Osteoblast (primary cell): ENCODE data around the gene MEIOSIN. TPM values are rescaled to one million over a fixed set of nuclear protein-coding genes. Genes with fewer than 3 reads are reported as not detected.
"Not testable (repeated sequence)": the region's sequence is repeated elsewhere in the genome, so short reads cannot be mapped to it uniquely, and the experiment has no call there.

Experiments used
- DNase-seq: peaks from one replicate; pipeline ENCODE4 v3.0.0; 2011; ENCODE audit warnings: low spot score, mixed read lengths; ENCODE audit not compliant: insufficient read length; ENCODE audit errors: missing footprints
- H2AFZ ChIP-seq: 2 replicates; pipeline ENCODE4 v1.6.0; 2011; ENCODE audit warnings: mild to moderate bottlenecking, low read length
- H3K27ac ChIP-seq: 2 replicates; pipeline ENCODE4 v1.5.1; 2011; ENCODE audit warnings: mild to moderate bottlenecking, low read depth, low read length, moderate library complexity
- H3K27me3 ChIP-seq: 2 replicates; pipeline ENCODE4 v1.6.0; 2012; ENCODE audit warnings: mild to moderate bottlenecking, control low read depth, inconsistent platforms, low read length, moderate library complexity; ENCODE audit not compliant: insufficient read depth
- H3K36me3 ChIP-seq: 2 replicates; pipeline ENCODE4 v1.5.1; 2011; ENCODE audit warnings: mild to moderate bottlenecking, low read length, control low read depth, moderate library complexity; ENCODE audit not compliant: insufficient read depth
- H3K4me1 ChIP-seq: 2 replicates; pipeline ENCODE4 v1.5.1; 2011; ENCODE audit warnings: mild to moderate bottlenecking, low read length, control low read depth, moderate library complexity; ENCODE audit not compliant: insufficient read depth
- H3K4me2 ChIP-seq: 2 replicates; pipeline ENCODE4 v1.6.0; 2011; ENCODE audit warnings: mild to moderate bottlenecking, low read length; ENCODE audit not compliant: insufficient read depth
- H3K4me3 ChIP-seq: fragments of 200-600 bp; sonication (generic); 3 replicates; pipeline ENCODE4 v1.5.1; 2012; ENCODE audit warnings: mild to moderate bottlenecking, low read length, inconsistent platforms; ENCODE audit not compliant: insufficient read depth
- H3K79me2 ChIP-seq: 2 replicates; pipeline ENCODE4 v1.6.0; 2012; ENCODE audit warnings: mild to moderate bottlenecking, low read length, control low read depth, inconsistent platforms; ENCODE audit not compliant: insufficient read depth
- H3K9me3 ChIP-seq: 2 replicates; pipeline ENCODE4 v1.5.1; 2011; ENCODE audit warnings: low read depth, low read length, control low read depth
- H4K20me1 ChIP-seq: 2 replicates; pipeline ENCODE4 v1.6.0; 2012; ENCODE audit warnings: mild to moderate bottlenecking, low read length, control low read depth; ENCODE audit not compliant: insufficient read depth
- total RNA-seq: library from RNA; depleted of rRNA; stranded (reverse); fragments of >200 nt; gene quantifications from 2 replicates; pipeline ENCODE4 v1.2.3, GENCODE V29; 2012
- TF ChIP-seq, protein P1 (sequence below): IDR thresholded peaks from 2 replicates; pipeline ENCODE4 v1.5.1; 2011; ENCODE audit warnings: mild to moderate bottlenecking, low read depth, low read length, moderate library complexity; ENCODE audit errors: extremely low read depth

The MEIOSIN gene
- total RNA-seq, 1 donor = not detected

- Histone ChIP-seq H3K9me3 (no peaks in the 10 kb centered on the region), H3K79me2 (no peaks in the 10 kb centered on the region), H3K27me3 (peaks cover 5% of the 10 kb centered on the region), H3K4me2 (no peak overlapping the region), H4K20me1 (no peaks in the 10 kb centered on the region), H3K4me1 (no peaks in the 10 kb centered on the region), H3K4me3 (no peak overlapping the region), H2AFZ (no peak overlapping the region), H3K36me3 (no peaks in the 10 kb centered on the region), H3K27ac (no peak overlapping the region)
- TF ChIP-seq, protein P1, sequence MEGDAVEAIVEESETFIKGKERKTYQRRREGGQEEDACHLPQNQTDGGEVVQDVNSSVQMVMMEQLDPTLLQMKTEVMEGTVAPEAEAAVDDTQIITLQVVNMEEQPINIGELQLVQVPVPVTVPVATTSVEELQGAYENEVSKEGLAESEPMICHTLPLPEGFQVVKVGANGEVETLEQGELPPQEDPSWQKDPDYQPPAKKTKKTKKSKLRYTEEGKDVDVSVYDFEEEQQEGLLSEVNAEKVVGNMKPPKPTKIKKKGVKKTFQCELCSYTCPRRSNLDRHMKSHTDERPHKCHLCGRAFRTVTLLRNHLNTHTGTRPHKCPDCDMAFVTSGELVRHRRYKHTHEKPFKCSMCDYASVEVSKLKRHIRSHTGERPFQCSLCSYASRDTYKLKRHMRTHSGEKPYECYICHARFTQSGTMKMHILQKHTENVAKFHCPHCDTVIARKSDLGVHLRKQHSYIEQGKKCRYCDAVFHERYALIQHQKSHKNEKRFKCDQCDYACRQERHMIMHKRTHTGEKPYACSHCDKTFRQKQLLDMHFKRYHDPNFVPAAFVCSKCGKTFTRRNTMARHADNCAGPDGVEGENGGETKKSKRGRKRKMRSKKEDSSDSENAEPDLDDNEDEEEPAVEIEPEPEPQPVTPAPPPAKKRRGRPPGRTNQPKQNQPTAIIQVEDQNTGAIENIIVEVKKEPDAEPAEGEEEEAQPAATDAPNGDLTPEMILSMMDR = no peak
- DNase-seq = no peak
Observed at GRCh38 chr19:45742969-45743368, 9.7 kb downstream of the MEIOSIN start.

- Histone ChIP-seq H3K4me1 (no peaks in the 10 kb centered on the region), H3K36me3 (no peaks in the 10 kb centered on the region), H3K4me2 (no peak overlapping the region), H4K20me1 (no peaks in the 10 kb centered on the region), H3K4me3 (no peak overlapping the region), H2AFZ (no peak overlapping the region), H3K27me3 (peaks cover 5% of the 10 kb centered on the region), H3K79me2 (no peaks in the 10 kb centered on the region), H3K27ac (no peak overlapping the region), H3K9me3 (no peaks in the 10 kb centered on the region)
- TF ChIP-seq, protein P1 = no peak
- DNase-seq = no peak
Observed at GRCh38 chr19:45745606-45746005, 12.4 kb downstream of the MEIOSIN start.

DNA sequence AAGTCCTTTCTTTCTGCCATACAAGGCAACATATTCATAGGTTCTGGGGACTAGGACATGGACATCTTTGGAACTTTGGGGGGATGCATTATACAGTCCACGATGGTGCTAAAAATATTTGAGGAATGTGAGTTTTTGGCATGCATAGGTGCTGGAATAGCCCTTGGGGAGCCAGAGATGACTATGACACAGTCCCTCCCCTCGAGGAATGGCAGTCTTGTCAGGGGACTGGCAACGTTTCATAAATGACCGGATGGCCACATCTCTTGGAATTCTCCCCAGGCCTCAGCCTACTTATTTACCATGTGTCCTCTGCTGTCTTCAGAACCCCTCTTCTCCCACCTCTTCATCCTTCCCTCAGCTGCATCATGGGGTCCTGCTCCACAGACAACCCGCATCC, 13.6 kb downstream of the MEIOSIN start:
- Histone ChIP-seq H3K4me3 (no peak overlapping the region), H4K20me1 (no peaks in the 10 kb centered on the region), H3K27ac (no peak overlapping the region), H3K4me1 (no peaks in the 10 kb centered on the region), H3K27me3 (peaks cover 5% of the 10 kb centered on the region), H3K4me2 (no peak overlapping the region), H3K9me3 (no peaks in the 10 kb centered on the region), H2AFZ (peak overlapping the region; percentile 29), H3K36me3 (no peaks in the 10 kb centered on the region), H3K79me2 (no peaks in the 10 kb centered on the region)
- TF ChIP-seq, protein P1 = no peak
- peak; percentile 63 for DNase-seq

GRCh38 chr19:45747513-45747912, 14.3 kb downstream of the MEIOSIN start:
- H3K4me3 ChIP-seq = no peak overlapping the region
- no peaks in the 10 kb centered on the region for H3K4me1 ChIP-seq
- H3K9me3 ChIP-seq = no peaks in the 10 kb centered on the region
- peaks cover 5% of the 10 kb centered on the region for H3K27me3 ChIP-seq
- no peak overlapping the region for H3K4me2 ChIP-seq
- H2AFZ ChIP-seq = no peak overlapping the region
- DNase-seq = no peak
- no peaks in the 10 kb centered on the region for H3K36me3 ChIP-seq
- H3K79me2 ChIP-seq = no peaks in the 10 kb centered on the region
- H3K27ac ChIP-seq = no peak overlapping the region
- TF ChIP-seq, protein P1 = no peak
- H4K20me1 ChIP-seq = no peaks in the 10 kb centered on the region

GRCh38 chr19:45751483-45751882, 18.2 kb downstream of the MEIOSIN start:
- not testable (repeated sequence) for H3K79me2 ChIP-seq, H3K27me3 ChIP-seq, H3K9me3 ChIP-seq, H3K4me1 ChIP-seq, H3K4me3 ChIP-seq, H3K27ac ChIP-seq, H3K36me3 ChIP-seq, DNase-seq, H2AFZ ChIP-seq, H4K20me1 ChIP-seq, H3K4me2 ChIP-seq
